ENCODE measurements around the gene HAND2. TPM values are rescaled to one million over a fixed set of nuclear protein-coding genes. Genes with fewer than 3 reads are reported as not detected.

Gene HAND2
- total RNA-seq, 1 donor from 2014 or later, result 104 TPM

GRCh38 chr4:173503330-173504180 is 26.5 kb downstream of the HAND2 start:
- DNase-seq (ENCODE audit: low spot score), result no peak

GRCh38 chr4:173502282-173502681 is 27.7 kb downstream of the HAND2 start:
- no peak for DNase-seq (ENCODE audit: low spot score)

- DNase-seq (ENCODE audit: low spot score), result no peak
These were observed 28.4 kb downstream of the HAND2 start for GRCh38 chr4:173501592-173502150.

- no peak for DNase-seq (ENCODE audit: low spot score)
These were observed 29.0 kb downstream of the HAND2 start for GRCh38 chr4:173500841-173501591.

- DNase-seq (ENCODE audit: low spot score), result no peak
These were observed 30.1 kb downstream of the HAND2 start for GRCh38 chr4:173499658-173500535.

- DNase-seq (ENCODE audit: low spot score), result no peak
These were observed 31.3 kb downstream of the HAND2 start for GRCh38 chr4:173498771-173499170.

- no peak for DNase-seq (ENCODE audit: low spot score)
These were observed 32.0 kb downstream of the HAND2 start for GRCh38 chr4:173498023-173498422.

- DNase-seq (ENCODE audit: low spot score), result no peak
These were observed 35.7 kb downstream of the HAND2 start for GRCh38 chr4:173494013-173494970.

- no peak for DNase-seq (ENCODE audit: low spot score)
These were observed 37.0 kb downstream of the HAND2 start for GRCh38 chr4:173493041-173493440.

GRCh38 chr4:173492315-173492714 is 37.7 kb downstream of the HAND2 start:
- no peak for DNase-seq (ENCODE audit: low spot score)

GRCh38 chr4:173490817-173491528 is 39.1 kb downstream of the HAND2 start:
- DNase-seq (ENCODE audit: low spot score), result no peak

- DNase-seq (ENCODE audit: low spot score), result no peak
These were observed 39.8 kb downstream of the HAND2 start for GRCh38 chr4:173490256-173490655.

GRCh38 chr4:173489514-173489913 is 40.5 kb downstream of the HAND2 start:
- DNase-seq (ENCODE audit: low spot score), result no peak

- DNase-seq (ENCODE audit: low spot score), result no peak
These were observed 41.4 kb downstream of the HAND2 start for GRCh38 chr4:173488656-173489055.

- DNase-seq (ENCODE audit: low spot score), result no peak
These were observed 42.0 kb downstream of the HAND2 start for GRCh38 chr4:173488074-173488473.

- no peak for DNase-seq (ENCODE audit: low spot score)
These were observed 43.2 kb downstream of the HAND2 start for GRCh38 chr4:173486714-173487392.

GRCh38 chr4:173485164-173485563 is 44.9 kb downstream of the HAND2 start:
- no peak for DNase-seq (ENCODE audit: low spot score)

- DNase-seq (ENCODE audit: low spot score), result no peak
These were observed 47.6 kb downstream of the HAND2 start for GRCh38 chr4:173482330-173482931.

- no peak for DNase-seq (ENCODE audit: low spot score)
These were observed 51.1 kb downstream of the HAND2 start for GRCh38 chr4:173478913-173479283.

All from mucosa of gallbladder (tissue), 1 donor.